Measurements from ENCODE around the gene GARIN3.
"Not testable (repeated sequence)": the region's sequence is repeated elsewhere in the genome, so short reads cannot be mapped to it uniquely, and the experiment has no call there.

GARIN3 gene

DNA sequence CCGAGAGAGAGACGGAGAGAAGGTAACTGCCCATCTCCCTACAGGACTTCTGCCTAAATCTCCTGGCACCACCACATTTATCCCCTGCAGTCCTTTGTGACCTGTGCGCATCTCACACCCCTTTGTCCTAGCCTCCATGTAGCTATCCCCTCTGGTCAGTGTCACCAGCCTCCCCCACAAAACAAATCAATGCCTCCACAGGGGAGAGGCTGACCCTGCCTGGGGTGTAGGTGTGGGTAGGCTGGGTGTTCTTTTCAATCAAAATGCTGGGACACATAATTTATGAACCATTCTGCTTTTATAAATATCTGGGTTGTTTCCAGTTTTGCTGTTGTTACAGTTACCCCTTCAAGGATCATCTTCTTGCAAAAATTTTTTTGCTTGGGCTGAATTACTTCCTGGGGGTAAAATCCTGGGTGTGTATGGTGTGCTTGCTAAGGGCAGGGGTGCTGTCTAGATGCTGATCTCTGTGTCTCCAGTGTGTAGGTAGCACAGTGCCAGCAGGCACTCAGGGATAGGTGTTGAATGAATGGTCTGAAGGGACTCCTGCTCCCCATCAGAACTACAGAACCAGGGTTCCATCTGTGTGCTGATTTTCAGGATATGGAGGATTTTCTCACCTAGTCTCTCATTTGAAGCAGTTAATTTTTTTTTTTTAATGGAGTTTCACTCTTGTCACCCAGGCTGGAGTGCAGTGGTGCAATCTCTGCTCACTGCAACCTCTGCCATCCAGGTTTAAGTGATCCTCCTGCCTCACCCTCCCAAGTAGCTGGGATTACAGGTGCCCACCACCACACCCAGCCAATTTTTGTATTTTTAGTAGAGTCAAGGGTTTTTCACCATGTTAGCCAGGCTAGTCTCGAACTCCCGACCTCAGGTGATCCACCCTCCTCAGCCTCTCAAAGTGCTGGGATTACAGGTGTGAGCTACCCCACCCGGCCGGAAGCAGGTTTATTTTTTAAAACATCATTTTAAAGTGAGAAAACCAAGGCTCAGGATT, at the start of gene GARIN3:
Gene GARIN3, minus strand, starts transcription at position 51 of the 1,000 bp plus-strand sequence. CDS start 96 bp downstream, outside the sequence.
- Histone ChIP-seq H3K27ac (ENCODE audit: low read depth in 2 of 2, low read length in 2 of 2) (no peak within 1 kb of the TSS), H3K36me3 (ENCODE audit: control insufficient read depth in 2 of 2, insufficient read depth in 2 of 2, low read length in 2 of 2) (no peaks in the 10 kb centered on the region), H3K4me1 (ENCODE audit: control insufficient read depth in 2 of 2, insufficient read depth in 2 of 2, low read length in 2 of 2) (no peaks in the 10 kb centered on the region), H3K9me3 (ENCODE audit: control insufficient read depth in 2 of 2, low read length in 2 of 2) (no peaks in the 10 kb centered on the region), H3K27me3 (ENCODE audit: control insufficient read depth in 2 of 2, insufficient read depth in 2 of 2, low read length in 2 of 2) (peaks cover 0 to 3% of the 10 kb centered on the region in 2 donors), H3K9ac (ENCODE audit: low read depth in 1 of 2, low read length in 2 of 2) (no peak within 1 kb of the TSS), H3K4me3 (ENCODE audit: low read length in 2 of 2) (no peak within 1 kb of the TSS)

GRCh38 chr5:157215514-157216167, 49.6 kb upstream of the GARIN3 start:
- Histone ChIP-seq H3K9me3 (ENCODE audit: control insufficient read depth in 2 of 2, low read length in 2 of 2) (no peaks in the 10 kb centered on the region), H3K27ac (ENCODE audit: low read depth in 2 of 2, low read length in 2 of 2) (no peak overlapping the region), H3K4me3 (ENCODE audit: low read length in 2 of 2) (no peak overlapping the region), H3K9ac (ENCODE audit: low read depth in 1 of 2, low read length in 2 of 2) (no peak overlapping the region), H3K4me1 (ENCODE audit: control insufficient read depth in 2 of 2, insufficient read depth in 2 of 2, low read length in 2 of 2) (no peaks in the 10 kb centered on the region), H3K36me3 (ENCODE audit: control insufficient read depth in 2 of 2, insufficient read depth in 2 of 2, low read length in 2 of 2) (no peaks in the 10 kb centered on the region), H3K27me3 (ENCODE audit: control insufficient read depth in 2 of 2, insufficient read depth in 2 of 2, low read length in 2 of 2) (no peaks in the 10 kb centered on the region)

DNA sequence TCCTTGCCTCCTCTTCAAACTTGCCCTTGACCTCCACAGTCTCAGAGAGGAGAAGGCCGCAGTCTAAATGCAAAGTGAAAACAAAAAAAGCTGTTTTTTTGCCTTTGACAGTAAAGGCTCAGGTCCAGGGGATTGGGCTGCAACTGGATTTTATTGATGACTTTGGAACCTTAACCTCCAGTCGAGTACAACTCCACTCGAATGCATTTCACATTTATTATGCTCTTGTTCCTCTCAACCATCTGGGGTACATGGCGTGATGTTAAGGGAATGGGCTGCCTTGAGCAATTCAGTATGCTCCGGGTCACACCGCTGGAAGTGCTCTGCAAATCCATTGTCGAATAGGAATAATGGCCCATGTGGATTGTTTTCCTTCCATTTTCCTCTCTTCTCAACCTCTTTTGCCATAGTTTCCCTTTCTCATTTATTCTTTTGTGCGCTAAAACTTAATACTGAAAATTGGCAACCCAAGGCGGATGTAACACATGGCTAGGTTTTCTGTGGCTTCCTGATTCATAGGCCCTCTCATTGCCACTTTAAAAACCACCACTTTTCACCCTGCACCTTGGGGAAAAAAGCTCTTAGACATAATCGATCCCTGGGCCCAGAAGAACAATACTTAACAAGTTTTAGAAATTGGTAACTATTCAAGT, 48.9 kb upstream of the GARIN3 start:
- no peak overlapping the region for H3K9ac ChIP-seq (ENCODE audit: low read depth in 1 of 2, low read length in 2 of 2)
- H3K4me3 ChIP-seq (ENCODE audit: low read length in 2 of 2), result no peak overlapping the region
- H3K4me1 ChIP-seq (ENCODE audit: control insufficient read depth in 2 of 2, insufficient read depth in 2 of 2, low read length in 2 of 2), result no peaks in the 10 kb centered on the region
- H3K27ac ChIP-seq (ENCODE audit: low read depth in 2 of 2, low read length in 2 of 2), result peak overlapping the region in 1 of 2 donors; percentile 35
- no peaks in the 10 kb centered on the region for H3K27me3 ChIP-seq (ENCODE audit: control insufficient read depth in 2 of 2, insufficient read depth in 2 of 2, low read length in 2 of 2)
- H3K36me3 ChIP-seq (ENCODE audit: control insufficient read depth in 2 of 2, insufficient read depth in 2 of 2, low read length in 2 of 2), result no peaks in the 10 kb centered on the region
- H3K9me3 ChIP-seq (ENCODE audit: control insufficient read depth in 2 of 2, low read length in 2 of 2), result no peaks in the 10 kb centered on the region

GRCh38 chr5:157214415-157214814, 48.4 kb upstream of the GARIN3 start:
- Histone ChIP-seq H3K27me3 (ENCODE audit: control insufficient read depth in 2 of 2, insufficient read depth in 2 of 2, low read length in 2 of 2) (no peaks in the 10 kb centered on the region), H3K4me1 (ENCODE audit: control insufficient read depth in 2 of 2, insufficient read depth in 2 of 2, low read length in 2 of 2) (no peaks in the 10 kb centered on the region), H3K9ac (ENCODE audit: low read depth in 1 of 2, low read length in 2 of 2) (no peak overlapping the region), H3K36me3 (ENCODE audit: control insufficient read depth in 2 of 2, insufficient read depth in 2 of 2, low read length in 2 of 2) (no peaks in the 10 kb centered on the region), H3K9me3 (ENCODE audit: control insufficient read depth in 2 of 2, low read length in 2 of 2) (no peaks in the 10 kb centered on the region), H3K27ac (ENCODE audit: low read depth in 2 of 2, low read length in 2 of 2) (no peak overlapping the region), H3K4me3 (ENCODE audit: low read length in 2 of 2) (no peak overlapping the region)

DNA sequence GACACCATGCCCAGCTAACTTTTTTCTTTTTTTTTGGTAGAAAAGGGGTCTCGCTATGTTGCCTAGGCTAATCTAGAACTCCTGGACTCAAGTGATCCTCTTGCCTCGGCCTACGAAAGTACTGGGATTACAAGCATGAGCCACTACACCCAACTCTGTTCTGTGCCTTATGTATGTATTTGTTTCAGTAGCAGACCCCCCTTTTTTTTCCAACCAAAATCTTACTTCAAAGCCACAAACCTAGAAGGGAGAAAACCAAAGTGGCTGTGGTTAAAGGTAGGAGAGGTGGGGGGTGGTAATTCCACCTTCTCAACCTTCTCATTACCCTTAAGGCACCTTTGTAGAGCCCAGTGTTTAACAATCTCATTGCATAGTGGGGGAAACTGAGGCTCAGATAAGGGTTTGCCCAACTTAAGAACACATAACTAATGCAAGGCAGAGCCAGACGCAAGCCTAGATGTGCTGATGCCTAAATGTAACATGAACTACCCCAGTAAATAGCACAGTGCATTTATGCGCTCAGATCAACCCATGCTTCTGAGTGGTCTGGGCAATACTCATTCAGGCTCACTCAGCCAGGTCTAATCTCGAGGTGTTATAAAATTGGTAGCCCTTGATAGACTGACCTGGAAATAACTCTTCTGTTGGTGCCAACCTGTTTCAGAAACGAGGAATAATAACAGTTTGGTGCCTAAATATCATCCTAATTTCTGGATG, 47.6 kb upstream of the GARIN3 start:
- H3K4me1 ChIP-seq (ENCODE audit: control insufficient read depth in 2 of 2, insufficient read depth in 2 of 2, low read length in 2 of 2), result no peaks in the 10 kb centered on the region

DNA sequence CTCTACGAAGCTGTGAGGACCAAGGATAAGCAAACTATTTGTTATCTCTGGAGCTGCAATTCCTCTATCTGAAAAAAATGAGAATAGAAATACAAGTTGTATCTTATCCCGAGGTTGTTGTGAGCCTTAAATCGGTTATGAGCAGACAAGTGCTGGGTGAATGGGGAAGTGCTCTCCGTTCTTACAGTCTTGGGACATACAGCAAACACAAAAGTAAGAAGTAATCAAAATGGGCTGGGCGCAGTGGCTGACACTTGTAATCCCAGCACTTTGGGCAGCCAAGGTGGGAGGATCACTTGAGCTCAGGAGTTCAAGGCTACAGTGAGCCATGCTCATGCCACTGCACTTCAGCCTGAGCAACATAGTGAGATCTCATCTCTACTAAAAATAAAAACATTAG, 46.2 kb upstream of the GARIN3 start:
- H3K36me3 ChIP-seq (ENCODE audit: control insufficient read depth in 2 of 2, insufficient read depth in 2 of 2, low read length in 2 of 2), result no peaks in the 10 kb centered on the region
- no peak overlapping the region for H3K4me3 ChIP-seq (ENCODE audit: low read length in 2 of 2)
- no peaks in the 10 kb centered on the region for H3K27me3 ChIP-seq (ENCODE audit: control insufficient read depth in 2 of 2, insufficient read depth in 2 of 2, low read length in 2 of 2)
- no peak overlapping the region for H3K9ac ChIP-seq (ENCODE audit: low read depth in 1 of 2, low read length in 2 of 2)
- no peaks in the 10 kb centered on the region for H3K4me1 ChIP-seq (ENCODE audit: control insufficient read depth in 2 of 2, insufficient read depth in 2 of 2, low read length in 2 of 2)
- H3K9me3 ChIP-seq (ENCODE audit: control insufficient read depth in 2 of 2, low read length in 2 of 2), result no peaks in the 10 kb centered on the region
- H3K27ac ChIP-seq (ENCODE audit: low read depth in 2 of 2, low read length in 2 of 2), result no peak overlapping the region

More for the DNA sequence above, 47.6 kb upstream of the GARIN3 start:
- H3K9me3 ChIP-seq (ENCODE audit: control insufficient read depth in 2 of 2, low read length in 2 of 2), result no peaks in the 10 kb centered on the region
- no peaks in the 10 kb centered on the region for H3K27me3 ChIP-seq (ENCODE audit: control insufficient read depth in 2 of 2, insufficient read depth in 2 of 2, low read length in 2 of 2)
- no peak overlapping the region for H3K4me3 ChIP-seq (ENCODE audit: low read length in 2 of 2)
- H3K27ac ChIP-seq (ENCODE audit: low read depth in 2 of 2, low read length in 2 of 2), result no peak overlapping the region
- H3K9ac ChIP-seq (ENCODE audit: low read depth in 1 of 2, low read length in 2 of 2), result no peak overlapping the region
- no peaks in the 10 kb centered on the region for H3K36me3 ChIP-seq (ENCODE audit: control insufficient read depth in 2 of 2, insufficient read depth in 2 of 2, low read length in 2 of 2)

GRCh38 chr5:157210652-157211051, 44.6 kb upstream of the GARIN3 start:
- not testable (repeated sequence) for H3K9me3 ChIP-seq (ENCODE audit: control insufficient read depth in 2 of 2, low read length in 2 of 2); H3K9ac ChIP-seq (ENCODE audit: low read depth in 1 of 2, low read length in 2 of 2); H3K4me1 ChIP-seq (ENCODE audit: control insufficient read depth in 2 of 2, insufficient read depth in 2 of 2, low read length in 2 of 2); H3K27me3 ChIP-seq (ENCODE audit: control insufficient read depth in 2 of 2, insufficient read depth in 2 of 2, low read length in 2 of 2); H3K27ac ChIP-seq (ENCODE audit: low read depth in 2 of 2, low read length in 2 of 2); H3K36me3 ChIP-seq (ENCODE audit: control insufficient read depth in 2 of 2, insufficient read depth in 2 of 2, low read length in 2 of 2); H3K4me3 ChIP-seq (ENCODE audit: low read length in 2 of 2)

DNA sequence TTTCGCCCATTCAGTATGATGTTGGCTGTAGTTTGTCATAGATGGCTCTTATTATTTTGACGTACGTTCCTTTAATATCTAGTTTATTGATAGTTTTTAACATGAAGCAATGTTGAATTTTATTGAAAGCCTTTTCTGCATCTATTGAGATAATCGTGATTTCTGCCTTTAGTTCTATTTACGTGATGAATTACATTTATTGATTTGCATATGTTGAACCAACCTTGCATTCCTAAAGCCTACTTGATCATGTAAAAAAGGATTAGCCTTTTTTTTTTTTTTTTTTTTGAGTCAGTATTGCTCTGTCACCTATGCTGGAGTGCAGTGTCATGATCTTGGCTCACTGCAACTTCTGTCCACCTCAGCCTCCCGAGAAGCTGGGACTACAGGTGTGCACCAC, 39.6 kb upstream of the GARIN3 start:
- no peaks in the 10 kb centered on the region for H3K9me3 ChIP-seq (ENCODE audit: control insufficient read depth in 2 of 2, low read length in 2 of 2)
- H3K27ac ChIP-seq (ENCODE audit: low read depth in 2 of 2, low read length in 2 of 2), result no peak overlapping the region
- H3K36me3 ChIP-seq (ENCODE audit: control insufficient read depth in 2 of 2, insufficient read depth in 2 of 2, low read length in 2 of 2), result no peaks in the 10 kb centered on the region
- H3K4me3 ChIP-seq (ENCODE audit: low read length in 2 of 2), result no peak overlapping the region
- no peaks in the 10 kb centered on the region for H3K4me1 ChIP-seq (ENCODE audit: control insufficient read depth in 2 of 2, insufficient read depth in 2 of 2, low read length in 2 of 2)
- no peaks in the 10 kb centered on the region for H3K27me3 ChIP-seq (ENCODE audit: control insufficient read depth in 2 of 2, insufficient read depth in 2 of 2, low read length in 2 of 2)
- no peak overlapping the region for H3K9ac ChIP-seq (ENCODE audit: low read depth in 1 of 2, low read length in 2 of 2)

GRCh38 chr5:157204765-157205164, 38.7 kb upstream of the GARIN3 start:
- H3K4me3 ChIP-seq (ENCODE audit: low read length in 2 of 2), result no peak overlapping the region
- H3K4me1 ChIP-seq (ENCODE audit: control insufficient read depth in 2 of 2, insufficient read depth in 2 of 2, low read length in 2 of 2), result no peaks in the 10 kb centered on the region
- peaks cover 0 to 2% of the 10 kb centered on the region in 2 donors for H3K27me3 ChIP-seq (ENCODE audit: control insufficient read depth in 2 of 2, insufficient read depth in 2 of 2, low read length in 2 of 2)
- H3K9ac ChIP-seq (ENCODE audit: low read depth in 1 of 2, low read length in 2 of 2), result no peak overlapping the region
- H3K27ac ChIP-seq (ENCODE audit: low read depth in 2 of 2, low read length in 2 of 2), result no peak overlapping the region
- no peaks in the 10 kb centered on the region for H3K9me3 ChIP-seq (ENCODE audit: control insufficient read depth in 2 of 2, low read length in 2 of 2)
- H3K36me3 ChIP-seq (ENCODE audit: control insufficient read depth in 2 of 2, insufficient read depth in 2 of 2, low read length in 2 of 2), result no peaks in the 10 kb centered on the region

Measured in mucosa of rectum (tissue), 2 donors.